RWPE2 (cell line): ENCODE measurements around the gene TSPAN32.

Experiments used
- ATAC-seq: fragments of 200-7000 bp; cut with Tn5 transposase; 3 replicates; pipeline ENCODE4 v1.9.1; 2021; ENCODE audit warnings: low read depth
- DNase-seq: peaks from one replicate; pipeline ENCODE4 v3.0.0-alpha.2; 2020; ENCODE audit warnings: low spot score
- H3K27ac ChIP-seq: fragments of 450-650 bp; 2 replicates; pipeline ENCODE4 v1.5.1; 2017; ENCODE audit warnings: mild to moderate bottlenecking; ENCODE audit not compliant: poor library complexity, severe bottlenecking
- H3K27me3 ChIP-seq: fragments of 250-450 bp; sonication (Bioruptor Pico); 2 replicates; pipeline ENCODE4 v1.5.1; 2021; ENCODE audit warnings: mild to moderate bottlenecking, moderate library complexity; ENCODE audit not compliant: insufficient read depth, poor library complexity, severe bottlenecking
- H3K36me3 ChIP-seq: fragments of 250-450 bp; sonication (Bioruptor Pico); 2 replicates; pipeline ENCODE4 v1.5.1; 2020; ENCODE audit warnings: low read depth, mild to moderate bottlenecking, moderate library complexity
- H3K4me1 ChIP-seq: fragments of 250-450 bp; sonication (Bioruptor Pico); 2 replicates; pipeline ENCODE4 v1.5.1; 2021; ENCODE audit warnings: mild to moderate bottlenecking, moderate library complexity; ENCODE audit not compliant: insufficient read depth, poor library complexity, severe bottlenecking
- H3K4me3 ChIP-seq: fragments of 250-450 bp; sonication (Bioruptor Pico); 2 replicates; pipeline ENCODE4 v1.5.1; 2021; ENCODE audit warnings: mild to moderate bottlenecking, moderate library complexity; ENCODE audit not compliant: severe bottlenecking
- H3K9me3 ChIP-seq: fragments of 250-450 bp; sonication (Bioruptor Pico); 2 replicates; pipeline ENCODE4 v1.5.1; 2021; ENCODE audit warnings: mild to moderate bottlenecking, moderate library complexity; ENCODE audit not compliant: severe bottlenecking
- CTCF ChIP-seq: fragments of 450-650 bp; IDR thresholded peaks from one replicate; pipeline ENCODE4 v1.5.1; 2017; ENCODE audit warnings: mild to moderate bottlenecking, moderate library complexity; ENCODE audit not compliant: poor library complexity, severe bottlenecking

Gene TSPAN32

GRCh38 chr11:2306452-2306823, 4.6 kb downstream of the TSPAN32 start:
- no peak for DNase-seq
- no peak overlapping the region for H3K4me3 ChIP-seq
- no peaks in the 10 kb centered on the region for H3K36me3 ChIP-seq
- TF ChIP-seq CTCF: no peak
- no peaks in the 10 kb centered on the region for H3K4me1 ChIP-seq
- no peak overlapping the region for H3K27ac ChIP-seq
- ATAC-seq: no peak
- H3K27me3 ChIP-seq: no peaks in the 10 kb centered on the region
- no peaks in the 10 kb centered on the region for H3K9me3 ChIP-seq

DNA sequence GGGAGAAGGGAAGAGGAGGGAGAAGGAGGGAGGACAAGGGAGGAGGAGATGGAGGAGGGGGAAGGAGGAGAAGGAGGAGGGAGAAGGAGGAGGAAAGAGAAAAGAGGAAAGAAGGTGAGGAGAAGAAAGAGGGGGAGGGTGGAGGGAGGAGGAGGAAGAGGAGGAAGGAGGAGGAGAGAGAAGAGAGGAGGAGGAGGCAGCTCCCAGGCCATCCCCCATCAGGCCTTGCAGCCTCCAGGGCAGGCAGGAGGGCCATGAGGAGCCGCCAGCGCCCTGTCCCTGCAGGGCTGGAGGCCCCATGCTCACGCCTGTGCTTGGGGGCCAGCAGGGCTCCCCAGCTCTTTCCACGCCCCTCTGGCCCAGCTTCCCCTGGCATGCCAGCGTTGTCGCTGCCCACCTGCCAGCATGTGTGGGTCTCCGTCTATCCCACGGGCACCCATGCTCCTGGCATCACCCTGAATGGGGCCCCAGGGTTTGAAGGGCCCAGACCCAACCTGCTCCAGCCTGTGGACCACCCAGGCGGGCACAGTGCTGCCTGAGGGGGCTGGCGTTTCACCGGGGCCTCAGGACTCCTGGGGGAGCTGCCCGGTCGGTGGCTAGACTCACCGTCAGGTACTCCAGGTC, 5.2 kb downstream of the TSPAN32 start:
- H3K4me1 ChIP-seq: no peaks in the 10 kb centered on the region
- ATAC-seq (no peak), DNase-seq (peak; percentile 42)
- no peaks in the 10 kb centered on the region for H3K9me3 ChIP-seq
- no peaks in the 10 kb centered on the region for H3K27me3 ChIP-seq
- no peak overlapping the region for H3K4me3 ChIP-seq
- no peaks in the 10 kb centered on the region for H3K36me3 ChIP-seq
- H3K27ac ChIP-seq: no peak overlapping the region
- no peak for TF ChIP-seq CTCF

GRCh38 chr11:2307501-2308331, 5.9 kb downstream of the TSPAN32 start:
- Histone ChIP-seq H3K4me3 (no peak overlapping the region), H3K36me3 (no peaks in the 10 kb centered on the region), H3K27me3 (no peaks in the 10 kb centered on the region), H3K9me3 (no peaks in the 10 kb centered on the region), H3K27ac (no peak overlapping the region), H3K4me1 (no peaks in the 10 kb centered on the region)
- TF ChIP-seq CTCF: no peak
- DNase-seq (peak; percentile 49), ATAC-seq (no peak)

GRCh38 chr11:2308713-2309112, 6.9 kb downstream of the TSPAN32 start:
- no peaks in the 10 kb centered on the region for H3K9me3 ChIP-seq
- H3K4me1 ChIP-seq: no peaks in the 10 kb centered on the region
- no peaks in the 10 kb centered on the region for H3K36me3 ChIP-seq
- no peak for TF ChIP-seq CTCF
- H3K4me3 ChIP-seq: no peak overlapping the region
- ATAC-seq: no peak
- no peaks in the 10 kb centered on the region for H3K27me3 ChIP-seq
- DNase-seq: peak; percentile 52
- H3K27ac ChIP-seq: no peak overlapping the region
